Head of caudate nucleus (tissue), 42 donors: Measurements from ENCODE around the gene TIAM2.
"Not testable (repeated sequence)": the region's sequence is repeated elsewhere in the genome, so short reads cannot be mapped to it uniquely, and the experiment has no call there.

Experiments used
- DNase-seq, 42 donors: peaks; one replicate each; pipeline versions ENCODE4 v3.0.0 to v3.0.0-alpha.2; 2020 to 2021; ENCODE audit warnings: mixed read lengths in 7 of 42
- intact Hi-C: fragments of 100-400 bp; cut with DNase I; formaldehyde crosslinking; loops from one replicate; pipeline ENCODE4 v1.15.0; 2022

The TIAM2 gene

GRCh38 chr6:155228546-155229166, 233.5 kb downstream of the TIAM2 start:
- DNase-seq: no peak
- intact Hi-C loops: no loop called here

DNA sequence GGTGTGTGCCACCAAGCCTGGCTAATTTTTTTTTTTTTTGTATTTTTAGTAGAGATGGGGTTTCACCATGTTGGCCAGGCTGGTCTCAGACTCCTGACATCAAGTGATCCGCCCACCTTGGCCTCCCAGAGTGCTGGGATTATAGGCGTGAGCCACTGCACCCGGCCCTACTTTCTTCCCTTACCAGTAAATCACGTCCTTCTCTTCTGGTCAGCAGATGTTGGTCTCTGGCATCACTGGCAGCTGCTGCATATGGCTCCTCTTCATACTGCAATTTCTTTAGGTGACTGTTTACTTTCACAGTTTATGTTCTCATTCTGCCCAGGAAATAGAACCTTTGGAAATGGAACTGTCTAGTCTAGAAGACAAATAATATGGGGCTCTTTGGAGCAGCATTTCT, 235.9 kb downstream of the TIAM2 start:
- intact Hi-C loops, DNase-seq: not testable (repeated sequence)

- no peak for DNase-seq
- intact Hi-C loops: no loop called here
Observed at GRCh38 chr6:155232848-155233247, 237.7 kb downstream of the TIAM2 start.

- intact Hi-C loops: no loop called here
- DNase-seq: no peak
Observed at GRCh38 chr6:155234167-155234566, 239.1 kb downstream of the TIAM2 start.

DNA sequence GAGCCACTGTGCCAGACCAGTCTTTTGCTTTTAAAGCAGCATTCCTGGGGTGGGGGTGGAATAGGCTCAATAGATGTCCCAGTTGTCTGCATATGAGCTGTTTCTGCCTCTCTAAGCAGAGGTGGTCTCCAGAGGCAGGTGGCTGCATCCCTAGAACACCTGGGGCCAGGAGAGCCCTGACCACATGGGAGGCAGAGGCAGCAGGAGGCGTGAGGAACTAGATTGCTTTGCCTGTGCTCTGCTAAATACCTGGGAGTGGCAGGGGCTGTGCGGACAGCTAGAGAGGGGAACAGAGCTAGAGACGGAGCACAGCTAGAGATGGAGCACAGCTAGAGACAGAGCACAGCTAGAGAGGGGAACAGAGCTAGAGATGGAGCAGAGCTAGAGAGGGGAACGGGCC, 239.6 kb downstream of the TIAM2 start:
- no peak for DNase-seq
- intact Hi-C loops: no loop called here

GRCh38 chr6:155235087-155235486, 240.0 kb downstream of the TIAM2 start:
- intact Hi-C loops: no loop called here
- DNase-seq: peak in 1 of 42 donors; percentile 8

DNA sequence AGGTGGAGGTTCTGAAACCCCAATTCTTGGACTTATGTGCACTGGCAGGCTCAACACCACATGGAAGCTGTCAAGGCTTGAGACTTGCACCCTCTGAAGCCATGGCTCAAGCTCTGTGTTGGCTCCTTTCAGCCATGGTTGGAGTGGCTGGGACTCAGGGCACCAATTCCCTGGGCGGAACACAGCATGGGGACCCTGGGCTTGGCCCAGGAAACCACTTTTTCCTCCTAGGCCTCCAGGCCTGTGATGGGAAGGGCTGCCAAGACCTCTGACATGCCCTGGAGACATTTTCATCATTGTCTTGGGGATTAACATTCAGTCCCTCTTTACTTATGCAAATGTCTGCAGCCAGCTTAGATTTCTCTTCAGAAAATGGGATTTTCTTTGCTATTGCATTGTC, 242.5 kb downstream of the TIAM2 start:
- DNase-seq: no peak
- intact Hi-C loops: no loop called here

- DNase-seq: peak in 5 of 42 donors; percentile 26 to 60 (median 45)
- intact Hi-C loops: no loop called here
Observed at GRCh38 chr6:155240905-155241600, 245.9 kb downstream of the TIAM2 start.

GRCh38 chr6:155241966-155242365, 246.9 kb downstream of the TIAM2 start:
- no peak for DNase-seq
- intact Hi-C loops: no loop called here

- intact Hi-C loops: no loop called here
Observed at GRCh38 chr6:155244434-155244833, 249.3 kb downstream of the TIAM2 start.

GRCh38 chr6:155245193-155245592, 250.1 kb downstream of the TIAM2 start:
- DNase-seq: no peak
- intact Hi-C loops: loop anchor here (5.0 kb wide), 1 partner anchor 68 kb away; no protein-coding TSS in a partner anchor

More at GRCh38 chr6:155244434-155244833, 249.3 kb downstream of the TIAM2 start:
- no peak for DNase-seq

- DNase-seq: no peak
- intact Hi-C loops: loop anchor here (5.0 kb wide), 1 partner anchor 69 kb away; no protein-coding TSS in a partner anchor
Observed at GRCh38 chr6:155245831-155246230, 250.7 kb downstream of the TIAM2 start.

DNA sequence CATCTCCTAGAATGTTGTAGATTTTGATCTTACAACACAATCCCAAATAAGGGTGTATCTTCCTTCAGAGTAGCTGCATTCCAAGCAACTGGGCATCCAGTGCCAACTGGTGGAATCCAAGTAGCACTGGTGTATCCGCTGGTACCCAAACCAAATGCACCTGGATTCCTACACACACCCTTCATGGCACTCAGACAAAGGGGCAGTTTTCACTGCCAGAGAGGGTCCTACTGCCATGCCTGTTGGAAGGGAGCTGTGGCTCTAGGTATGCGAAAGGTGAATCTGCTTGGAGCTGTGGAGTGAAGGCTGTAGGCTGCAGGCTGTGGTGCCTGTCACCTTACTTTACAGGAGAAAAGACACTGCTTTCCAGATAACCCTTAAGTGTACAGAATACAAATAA, 251.7 kb downstream of the TIAM2 start:
- DNase-seq: peak in 1 of 42 donors; percentile 8
- intact Hi-C loops: loop anchor here (5.0 kb wide), 1 partner anchor 70 kb away; no protein-coding TSS in a partner anchor

GRCh38 chr6:155247618-155248007, 252.5 kb downstream of the TIAM2 start:
- intact Hi-C loops: loop anchor here (5.0 kb wide), 1 partner anchor 70 kb away; no protein-coding TSS in a partner anchor
- DNase-seq: peak in 1 of 42 donors; percentile 23

DNA sequence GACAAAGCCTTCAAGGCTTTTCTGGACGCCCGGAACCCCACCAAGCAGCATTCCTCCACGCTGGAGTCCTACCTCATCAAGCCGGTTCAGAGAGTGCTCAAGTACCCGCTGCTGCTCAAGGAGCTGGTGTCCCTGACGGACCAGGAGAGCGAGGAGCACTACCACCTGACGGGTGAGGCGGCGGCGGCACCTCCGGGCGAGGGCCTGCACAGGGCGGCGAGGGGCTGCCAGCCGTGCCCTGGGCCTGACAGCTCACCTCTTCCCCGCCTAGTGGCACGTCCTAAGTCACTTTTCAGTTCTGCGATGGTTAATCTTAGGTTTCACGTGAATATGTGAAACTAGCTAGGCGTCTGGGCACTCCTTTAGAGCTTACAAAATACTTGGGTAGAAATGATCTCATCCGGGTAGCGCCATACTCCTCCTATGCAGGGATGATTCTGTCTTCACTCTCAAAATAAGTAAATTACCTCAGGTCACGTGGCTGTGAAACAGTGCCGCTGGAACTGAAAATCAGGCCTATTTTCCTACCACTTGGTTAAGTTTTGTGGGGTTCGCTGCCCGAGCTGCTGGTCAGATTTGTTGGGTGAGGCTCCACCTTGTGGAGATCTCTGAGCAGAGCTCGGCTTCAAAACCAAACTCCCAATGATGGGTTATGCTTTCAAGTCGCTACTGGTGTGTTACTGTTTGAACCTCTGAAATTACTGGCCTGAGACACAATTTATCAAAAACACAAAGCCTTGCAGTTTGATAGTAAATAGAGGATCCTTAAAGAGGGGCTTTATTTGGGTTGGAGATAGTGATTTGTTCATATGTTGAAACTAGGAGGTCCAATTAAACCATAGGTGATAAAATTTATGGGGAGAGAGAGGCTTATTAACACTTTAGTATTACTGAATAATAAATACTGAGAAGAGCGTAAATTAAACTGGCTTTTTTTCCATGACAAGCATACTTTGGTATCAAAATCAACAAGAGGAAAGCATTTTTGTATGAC, 253.2 kb downstream of the TIAM2 start:
- DNase-seq: peak; percentile 48 to 85 (median 72)
- intact Hi-C loops: loop anchor here (5.0 kb wide), 1 partner anchor 71 kb away; no protein-coding TSS in a partner anchor

GRCh38 chr6:155250701-155251381, 255.7 kb downstream of the TIAM2 start:
- intact Hi-C loops: no loop called here
- peak in 1 of 42 donors; percentile 26 for DNase-seq

GRCh38 chr6:155252581-155252980, 257.5 kb downstream of the TIAM2 start:
- intact Hi-C loops: no loop called here
- peak in 40 of 42 donors; percentile 42 to 93 (median 72) for DNase-seq

GRCh38 chr6:155253337-155253736, 258.2 kb downstream of the TIAM2 start:
- intact Hi-C loops: no loop called here
- DNase-seq: peak in 2 of 42 donors; percentile 36 to 39

DNA sequence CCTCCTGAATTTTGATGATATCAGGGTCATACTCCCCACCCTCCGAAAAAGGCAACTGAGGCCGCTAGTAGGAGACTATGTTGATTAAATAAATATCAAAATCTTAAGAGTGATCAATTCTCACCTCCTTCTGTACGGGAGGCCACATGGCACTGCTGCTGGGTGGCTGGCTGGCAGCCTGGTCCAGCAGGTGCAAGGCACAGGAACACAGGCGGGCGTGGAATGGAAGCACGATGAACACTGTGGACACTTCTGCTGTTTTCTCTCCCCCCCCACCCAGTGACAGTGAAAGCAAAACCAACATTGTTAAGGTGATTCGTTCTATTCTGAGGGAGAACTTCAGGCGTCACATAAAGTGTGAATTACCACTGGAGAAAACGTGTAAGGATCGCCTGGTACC, 259.0 kb downstream of the TIAM2 start:
- DNase-seq: peak in 1 of 42 donors; percentile 41
- intact Hi-C loops: no loop called here
